ENCODE data around the gene TTLL6.

- TF ChIP-seq CTCF (IDR thresholded peaks at IDR 0.05; ENCODE audit: low read depth, low read length, poor library complexity, severe bottlenecking) = no peak
- no peak for TF ChIP-seq EZH2phosphoT487 (IDR thresholded peaks at IDR 0.05; ENCODE audit: borderline replicate concordance, low read length)
These were observed 14.0 kb upstream of the TTLL6 start, which contains the start of gene CALCOCO2 for GRCh38 chr17:48830840-48831548.

All from DOHH2 (cell line).